Endodermal cell (in vitro differentiated cells): Measurements from ENCODE around the gene CRISPLD2. TPM values are rescaled to one million over a fixed set of nuclear protein-coding genes. Genes with fewer than 3 reads are reported as not detected.

Source experiments
- DNase-seq: peaks from one replicate; pipeline ENCODE4 v3.0.0-alpha.2; 2017
- H3K27ac ChIP-seq: 2 replicates; pipeline ENCODE4 v1.5.1; 2013; ENCODE audit warnings: mild to moderate bottlenecking, low read depth, low read length, moderate library complexity
- H3K27me3 ChIP-seq: 2 replicates; pipeline ENCODE4 v1.6.1; 2013; ENCODE audit warnings: mild to moderate bottlenecking, low read length, moderate library complexity; ENCODE audit not compliant: insufficient read depth, control insufficient read depth, poor library complexity, severe bottlenecking
- H3K36me3 ChIP-seq: 2 replicates; pipeline ENCODE4 v1.7.0; 2013; ENCODE audit warnings: mild to moderate bottlenecking, low read length, moderate library complexity; ENCODE audit not compliant: control insufficient read depth, insufficient read depth
- H3K4me1 ChIP-seq: one replicate; pipeline ENCODE4 v1.7.0; 2013; ENCODE audit warnings: low read length; ENCODE audit not compliant: control insufficient read depth, insufficient read depth
- H3K4me3 ChIP-seq: 2 replicates; pipeline ENCODE4 v1.5.1; 2013; ENCODE audit warnings: mild to moderate bottlenecking, low read length, moderate library complexity
- H3K9ac ChIP-seq: 2 replicates; pipeline ENCODE4 v1.6.1; 2013; ENCODE audit warnings: mild to moderate bottlenecking, low read length, moderate library complexity; ENCODE audit not compliant: poor library complexity, severe bottlenecking; ENCODE audit errors: extremely low read depth
- H3K9me3 ChIP-seq: 2 replicates; pipeline ENCODE4 v1.6.1; 2013; ENCODE audit warnings: mild to moderate bottlenecking, low read length, moderate library complexity; ENCODE audit not compliant: control insufficient read depth
- H3K27ac Mint-ChIP-seq: 2 replicates; pipeline ENCODE4 v1.8.0; 2020; ENCODE audit warnings: mixed read lengths
- H3K27me3 Mint-ChIP-seq: 2 replicates; pipeline ENCODE4 v1.8.0; 2021; ENCODE audit warnings: mild to moderate bottlenecking, mixed read lengths; ENCODE audit not compliant: insufficient read depth
- H3K36me3 Mint-ChIP-seq: 2 replicates; pipeline ENCODE4 v1.8.0; 2020; ENCODE audit warnings: low read depth, mixed read lengths
- H3K4me1 Mint-ChIP-seq: 2 replicates; pipeline ENCODE4 v1.8.0; 2020; ENCODE audit warnings: mixed read lengths
- H3K4me3 Mint-ChIP-seq: 2 replicates; pipeline ENCODE4 v1.8.0; 2020; ENCODE audit warnings: mild to moderate bottlenecking, moderate library complexity, mixed read lengths
- H3K9me3 Mint-ChIP-seq: 2 replicates; pipeline ENCODE4 v1.8.0; 2020; ENCODE audit warnings: mild to moderate bottlenecking, mixed read lengths
- CTCF ChIP-seq: fragments of 200-600 bp; sonication (generic); conservative IDR thresholded peaks from 2 replicates; pipeline ENCODE4 v1.5.0; 2021; ENCODE audit warnings: antibody characterized with exemption, mild to moderate bottlenecking
- WGBS, 2 experiments: methylation state at CpG; one replicate each; pipeline versions ENCODE4 v1.1.5 to v1.1.7; 2013; ENCODE audit warnings: missing lambda C conversion rate in 2 of 2, mixed read lengths in 1 of 2; ENCODE audit not compliant: insufficient coverage in 1 of 2, insufficient read length in 1 of 2; 5-methylcytosine and 5-hydroxymethylcytosine counted together
- total RNA-seq, 2 donors: library from RNA; stranded (reverse); fragmentation: NEBNext Ultra II Directional in 1 of 2; extraction: Animal tissue kit (Norgen Biotek cat#: 25700) in 1 of 2; gene quantifications; 2 replicates in 1 of 2; 3 replicates in 1 of 2; pipeline ENCODE4 v1.2.1, GENCODE V29; 2021

The CRISPLD2 gene
- total RNA-seq, 2 donors from 2014 or later, result 5.0 to 9.3 TPM

- peak; percentile 68 for DNase-seq
- H3K36me3 ChIP-seq, result no peaks in the 10 kb centered on the region
- H3K4me3 Mint-ChIP-seq, result no peak overlapping the region
- no peak overlapping the region for H3K4me3 ChIP-seq
- H3K9ac ChIP-seq, result no peak overlapping the region
- 84 to 86% methylated on average over 6 to 9 of the region's 9 CpGs for WGBS, 2 experiments
- peaks cover 7% of the 10 kb centered on the region for H3K36me3 Mint-ChIP-seq
- peaks cover 2% of the 10 kb centered on the region for H3K27me3 Mint-ChIP-seq
- no peaks in the 10 kb centered on the region for H3K27me3 ChIP-seq
- no peaks in the 10 kb centered on the region for H3K9me3 ChIP-seq
- no peaks in the 10 kb centered on the region for H3K9me3 Mint-ChIP-seq
- H3K27ac Mint-ChIP-seq, result no peak overlapping the region
- no peak overlapping the region for H3K27ac ChIP-seq
- peaks cover 39% of the 10 kb centered on the region for H3K4me1 Mint-ChIP-seq
- no peak for TF ChIP-seq CTCF
- H3K4me1 ChIP-seq, result peaks cover 14% of the 10 kb centered on the region
These were observed 63.5 kb downstream of the CRISPLD2 start for GRCh38 chr16:84883301-84883700.

- peak overlapping the region; percentile 93 for H3K27ac Mint-ChIP-seq
- peaks cover 7% of the 10 kb centered on the region for H3K36me3 Mint-ChIP-seq
- Histone ChIP-seq H3K27ac (no peak overlapping the region), H3K36me3 (no peaks in the 10 kb centered on the region), H3K4me1 (peaks cover 14% of the 10 kb centered on the region), H3K9me3 (no peaks in the 10 kb centered on the region), H3K4me3 (no peak overlapping the region), H3K27me3 (no peaks in the 10 kb centered on the region), H3K9ac (no peak overlapping the region)
- H3K9me3 Mint-ChIP-seq, result no peaks in the 10 kb centered on the region
- peak; percentile 67 for DNase-seq
- H3K4me1 Mint-ChIP-seq, result peaks cover 39% of the 10 kb centered on the region
- H3K27me3 Mint-ChIP-seq, result no peaks in the 10 kb centered on the region
- WGBS, 2 experiments, result 84 to 88% methylated on average over 4 to 6 of the region's 6 CpGs
- TF ChIP-seq CTCF, result no peak
- H3K4me3 Mint-ChIP-seq, result no peak overlapping the region
These were observed 64.4 kb downstream of the CRISPLD2 start for GRCh38 chr16:84884246-84884595.

- Histone ChIP-seq H3K36me3 (no peaks in the 10 kb centered on the region), H3K4me3 (no peak overlapping the region), H3K9me3 (no peaks in the 10 kb centered on the region), H3K27ac (peak overlapping the region; percentile 64), H3K27me3 (no peaks in the 10 kb centered on the region), H3K4me1 (peaks cover 14% of the 10 kb centered on the region), H3K9ac (no peak overlapping the region)
- Mint-ChIP-seq H3K4me3 (no peak overlapping the region), H3K36me3 (peaks cover 5% of the 10 kb centered on the region), H3K9me3 (no peaks in the 10 kb centered on the region), H3K27me3 (no peaks in the 10 kb centered on the region), H3K27ac (peak overlapping the region; percentile 93), H3K4me1 (peaks cover 37% of the 10 kb centered on the region)
- peak; percentile 80 for DNase-seq
- WGBS, 2 experiments, result 55 to 62% methylated on average over 25 of the region's 25 CpGs
- TF ChIP-seq CTCF, result no peak
These were observed 65.0 kb downstream of the CRISPLD2 start for GRCh38 chr16:84884596-84885341.
